ENCODE data around the gene DDX46. TPM values are rescaled to one million over a fixed set of nuclear protein-coding genes. Genes with fewer than 3 reads are reported as not detected.
"Not testable (repeated sequence)": the region's sequence is repeated elsewhere in the genome, so short reads cannot be mapped to it uniquely, and the experiment has no call there.

The DDX46 gene
- total RNA-seq, 1 experiment from 2014 or later = 48.7 TPM

GRCh38 chr5:134742134-134742533, 16.4 kb upstream of the DDX46 start:
- Histone ChIP-seq H3K9me3 (replicated peaks) (no peaks in the 10 kb centered on the region), H3K4me1 (replicated peaks) (peaks cover 6% of the 10 kb centered on the region), H3K36me3 (peaks cover 20% of the 10 kb centered on the region), H3K4me3 (no peak overlapping the region), H3K27me3 (replicated peaks) (no peaks in the 10 kb centered on the region), H3K27ac (no peak overlapping the region)
- DNase-seq (ENCODE audit: low read depth in 1 of 2, low spot score in 2 of 2) = no peak

GRCh38 chr5:134749415-134749814, 9.2 kb upstream of the DDX46 start:
- Histone ChIP-seq H3K9me3 (replicated peaks) (no peaks in the 10 kb centered on the region), H3K4me3 (no peak overlapping the region), H3K36me3 (peaks cover 20% of the 10 kb centered on the region), H3K27ac (no peak overlapping the region), H3K27me3 (replicated peaks) (no peaks in the 10 kb centered on the region), H3K4me1 (replicated peaks) (no peaks in the 10 kb centered on the region)
- no peak for DNase-seq (ENCODE audit: low read depth in 1 of 2, low spot score in 2 of 2)

DNA sequence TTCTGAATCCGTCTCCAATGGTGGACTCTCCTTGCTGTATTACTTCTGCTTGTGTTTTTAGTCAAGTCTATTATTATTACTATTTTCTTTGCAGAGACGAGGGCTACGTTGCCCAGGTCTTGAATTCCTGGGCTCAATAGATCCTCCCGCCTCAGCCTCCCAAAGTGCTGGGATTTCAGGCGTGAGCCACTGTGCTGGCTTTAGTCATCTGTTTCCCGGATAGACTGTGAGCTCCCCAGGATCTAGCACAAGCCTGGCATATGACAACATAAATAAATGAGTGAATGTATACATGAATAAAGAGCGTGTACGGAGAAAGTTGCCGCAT, 439 bp upstream of the DDX46 start:
- Histone ChIP-seq H3K27ac (no peak overlapping the region), H3K36me3 (peaks cover 23% of the 10 kb centered on the region)

DNA sequence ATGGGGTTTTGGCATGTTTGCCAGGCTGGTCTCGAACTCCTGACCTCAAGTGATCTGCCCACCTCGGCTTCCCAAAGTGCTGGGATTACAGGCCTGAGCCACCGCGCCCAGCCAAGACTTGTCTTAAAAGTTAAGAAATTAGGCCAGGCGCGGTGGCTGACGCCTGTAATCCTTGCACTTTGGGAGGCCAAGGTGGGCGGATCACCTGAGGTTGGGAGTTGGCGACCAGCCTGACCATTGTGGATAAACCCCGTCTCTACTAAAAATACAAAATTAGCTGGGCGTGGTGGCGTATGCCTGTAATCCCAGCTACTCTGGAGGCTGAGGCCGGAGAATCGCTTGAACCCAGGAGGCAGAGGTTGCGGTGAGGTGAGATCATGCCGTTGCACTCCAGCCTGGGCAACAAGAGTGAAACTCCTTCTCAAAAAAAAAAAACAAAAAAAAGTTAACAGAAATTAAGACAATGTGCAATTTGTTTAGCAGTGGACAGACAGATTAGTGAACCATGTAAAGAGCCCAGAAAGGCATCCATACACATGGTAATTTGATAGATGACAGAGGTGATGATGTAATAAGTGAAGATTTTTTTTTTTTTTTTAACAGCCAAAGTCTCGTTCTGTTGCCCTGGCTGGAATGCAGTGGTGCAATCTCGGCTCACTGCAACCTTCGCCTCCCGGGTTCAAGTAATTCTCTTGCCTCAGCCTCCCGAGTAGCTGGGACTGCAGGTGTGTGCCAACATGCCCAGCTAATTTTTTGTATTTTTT, 9.1 kb downstream of the DDX46 start:
- not testable (repeated sequence) for DNase-seq (ENCODE audit: low read depth in 1 of 2, low spot score in 2 of 2); H3K4me1 ChIP-seq (replicated peaks); H3K4me3 ChIP-seq; H3K27ac ChIP-seq; H3K9me3 ChIP-seq (replicated peaks); H3K27me3 ChIP-seq (replicated peaks)
- H3K36me3 ChIP-seq = peaks cover 91% of the 10 kb centered on the region

More for the DNA sequence above, 439 bp upstream of the DDX46 start:
- Histone ChIP-seq H3K4me1 (replicated peaks) (peaks cover 15% of the 10 kb centered on the region), H3K9me3 (replicated peaks) (no peaks in the 10 kb centered on the region), H3K27me3 (replicated peaks) (no peaks in the 10 kb centered on the region), H3K4me3 (peak overlapping the region; percentile 82)
- no peak for DNase-seq (ENCODE audit: low read depth in 1 of 2, low spot score in 2 of 2)

DNA sequence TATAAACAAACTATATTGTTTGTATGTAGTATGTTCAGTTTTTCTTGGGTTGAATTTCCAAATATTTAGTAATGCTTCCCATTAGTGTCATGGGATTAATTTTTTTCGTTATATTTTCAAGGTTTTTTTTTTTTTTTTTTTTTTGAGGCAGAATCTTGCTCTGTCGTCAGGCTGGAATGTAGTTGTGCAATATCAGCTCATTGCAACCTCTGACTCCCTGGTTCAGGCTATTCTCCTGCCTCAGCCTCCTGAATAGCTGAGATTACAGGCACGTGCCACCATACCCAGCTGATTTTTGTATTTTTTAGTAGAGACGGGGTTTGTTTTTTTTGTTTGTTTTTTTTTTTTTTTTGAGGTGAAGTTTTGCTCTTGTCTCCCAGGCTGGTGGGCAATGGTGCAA, 10.6 kb downstream of the DDX46 start:
- Histone ChIP-seq H3K27ac (no peak overlapping the region), H3K4me1 (replicated peaks) (no peaks in the 10 kb centered on the region), H3K27me3 (replicated peaks) (no peaks in the 10 kb centered on the region), H3K9me3 (replicated peaks) (no peaks in the 10 kb centered on the region), H3K4me3 (no peak overlapping the region), H3K36me3 (peaks cover 97% of the 10 kb centered on the region)
- DNase-seq (ENCODE audit: low read depth in 1 of 2, low spot score in 2 of 2) = no peak

DNA sequence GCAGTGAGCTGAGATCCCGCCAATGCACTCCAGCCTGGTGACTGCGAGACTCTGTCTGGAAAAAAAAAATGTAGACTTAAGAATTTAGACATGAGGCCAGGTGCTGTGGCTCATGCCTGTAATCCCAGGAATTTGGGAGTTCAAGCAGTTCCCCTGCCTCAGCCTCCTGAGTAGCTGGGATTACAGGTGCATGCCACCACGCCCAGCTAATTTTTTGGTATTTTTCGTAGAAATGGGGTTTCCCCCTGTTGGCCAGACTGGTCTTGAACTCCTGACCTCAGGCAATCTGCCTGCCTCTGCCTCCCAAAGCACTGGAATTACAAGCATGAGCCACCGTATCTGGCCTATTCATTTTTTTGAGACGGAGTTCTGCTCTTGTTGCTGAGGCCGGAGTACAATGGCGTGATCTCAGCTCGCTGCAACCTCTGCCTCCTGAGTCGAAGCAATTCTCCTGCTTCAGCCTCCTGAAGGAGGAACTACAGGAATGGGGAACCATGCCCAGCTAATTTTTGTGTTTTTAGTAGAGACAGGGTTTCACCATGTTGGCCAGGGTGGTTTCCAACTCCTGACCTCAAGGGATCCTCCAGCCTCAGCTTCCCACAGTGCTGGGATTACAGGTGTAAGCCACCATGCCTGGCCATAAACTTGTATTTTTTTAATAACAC, 14.0 kb downstream of the DDX46 start:
- no peak overlapping the region for H3K4me3 ChIP-seq
- H3K27me3 ChIP-seq (replicated peaks) = no peaks in the 10 kb centered on the region
- no peak overlapping the region for H3K27ac ChIP-seq
- H3K4me1 ChIP-seq (replicated peaks) = no peaks in the 10 kb centered on the region
- peaks cover 96% of the 10 kb centered on the region for H3K36me3 ChIP-seq
- H3K9me3 ChIP-seq (replicated peaks) = no peaks in the 10 kb centered on the region
- DNase-seq (ENCODE audit: low read depth in 1 of 2, low spot score in 2 of 2) = no peak

DNA sequence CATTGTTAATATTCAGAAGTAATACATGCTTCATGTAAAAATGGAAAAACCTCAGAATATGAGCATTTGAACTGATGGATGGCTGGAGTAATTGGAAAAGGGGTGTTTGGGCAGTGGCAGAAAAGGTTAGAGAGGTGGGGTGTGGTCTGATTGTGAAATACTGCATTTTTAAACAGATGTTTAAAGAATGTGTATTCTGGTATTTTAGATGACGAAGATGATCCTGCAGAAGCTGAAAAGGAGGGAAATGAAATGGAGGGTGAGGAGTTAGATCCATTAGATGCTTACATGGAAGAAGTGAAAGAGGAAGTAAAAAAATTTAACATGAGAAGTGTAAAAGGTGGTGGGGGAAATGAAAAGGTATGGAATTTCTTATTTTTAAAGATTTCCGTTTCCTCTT, 18.8 kb downstream of the DDX46 start:
- Histone ChIP-seq H3K4me1 (replicated peaks) (no peaks in the 10 kb centered on the region), H3K27me3 (replicated peaks) (no peaks in the 10 kb centered on the region), H3K9me3 (replicated peaks) (no peaks in the 10 kb centered on the region), H3K4me3 (no peak overlapping the region), H3K36me3 (peaks cover 91% of the 10 kb centered on the region), H3K27ac (no peak overlapping the region)
- DNase-seq (ENCODE audit: low read depth in 1 of 2, low spot score in 2 of 2) = no peak

GRCh38 chr5:134784241-134784920, 25.8 kb downstream of the DDX46 start:
- Histone ChIP-seq H3K4me3 (no peak overlapping the region), H3K27ac (peak overlapping the region; percentile 49), H3K9me3 (replicated peaks) (no peaks in the 10 kb centered on the region), H3K4me1 (replicated peaks) (peaks cover 24% of the 10 kb centered on the region), H3K36me3 (peaks cover 75% of the 10 kb centered on the region), H3K27me3 (replicated peaks) (no peaks in the 10 kb centered on the region)
- DNase-seq (ENCODE audit: low read depth in 1 of 2, low spot score in 2 of 2) = no peak

DNA sequence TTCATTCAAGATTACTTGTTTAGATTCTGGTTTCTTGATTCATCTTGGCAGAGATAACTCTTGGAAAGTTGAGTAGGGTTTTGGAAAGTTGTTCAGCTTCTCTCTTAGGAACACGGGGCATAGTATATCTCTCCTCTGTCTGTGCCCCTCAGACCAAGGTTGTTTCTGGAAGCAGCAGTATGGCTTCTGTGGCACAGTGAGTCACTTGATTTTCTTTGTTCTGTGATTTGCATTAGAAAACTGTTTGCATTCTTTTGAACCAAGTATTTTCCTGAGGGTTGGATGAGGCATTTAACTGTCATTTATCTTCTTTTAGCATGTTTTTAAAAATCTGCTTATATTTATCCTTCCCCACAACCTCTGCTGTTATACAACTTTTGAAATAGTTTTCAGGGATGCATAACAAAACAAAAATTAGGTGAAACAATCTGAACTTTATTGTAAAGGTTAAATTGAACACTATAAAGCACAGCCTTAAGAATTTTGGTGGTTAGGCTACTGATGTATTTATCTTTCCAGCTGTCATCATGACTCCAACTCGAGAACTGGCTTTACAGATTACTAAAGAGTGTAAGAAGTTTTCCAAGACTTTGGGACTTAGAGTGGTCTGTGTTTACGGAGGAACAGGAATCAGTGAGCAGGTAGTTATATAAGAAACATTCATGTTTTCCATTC, 26.5 kb downstream of the DDX46 start:
- no peaks in the 10 kb centered on the region for H3K27me3 ChIP-seq (replicated peaks)
- peaks cover 24% of the 10 kb centered on the region for H3K4me1 ChIP-seq (replicated peaks)
- H3K4me3 ChIP-seq = no peak overlapping the region
- no peaks in the 10 kb centered on the region for H3K9me3 ChIP-seq (replicated peaks)
- peak overlapping the region; percentile 49 for H3K27ac ChIP-seq
- H3K36me3 ChIP-seq = peaks cover 76% of the 10 kb centered on the region
- DNase-seq (ENCODE audit: low read depth in 1 of 2, low spot score in 2 of 2) = peak; percentile 81 to 94

DNA sequence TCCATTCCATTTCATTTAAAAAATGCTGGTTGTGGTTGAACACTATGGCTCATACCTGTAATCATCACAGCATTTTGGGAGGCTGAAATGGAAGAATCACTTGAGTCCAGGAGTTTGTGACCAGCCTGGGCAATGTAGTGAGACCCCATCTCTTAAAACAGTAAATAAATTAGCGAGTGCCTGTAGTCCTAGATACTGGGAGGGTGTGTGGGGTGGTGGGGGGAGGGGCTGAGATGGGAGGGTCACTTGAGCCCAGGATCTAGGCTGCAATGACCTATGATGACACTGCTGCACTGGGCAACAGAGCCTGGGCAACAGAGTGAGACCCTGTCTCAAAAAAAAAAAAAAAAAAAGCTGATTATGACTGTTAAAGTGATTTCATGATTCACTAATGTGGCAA, 29.1 kb downstream of the DDX46 start:
- Histone ChIP-seq H3K4me3 (no peak overlapping the region), H3K27me3 (replicated peaks) (no peaks in the 10 kb centered on the region), H3K4me1 (replicated peaks) (peaks cover 24% of the 10 kb centered on the region), H3K27ac (no peak overlapping the region), H3K9me3 (replicated peaks) (no peaks in the 10 kb centered on the region), H3K36me3 (peaks cover 81% of the 10 kb centered on the region)
- no peak for DNase-seq (ENCODE audit: low read depth in 1 of 2, low spot score in 2 of 2)

DNA sequence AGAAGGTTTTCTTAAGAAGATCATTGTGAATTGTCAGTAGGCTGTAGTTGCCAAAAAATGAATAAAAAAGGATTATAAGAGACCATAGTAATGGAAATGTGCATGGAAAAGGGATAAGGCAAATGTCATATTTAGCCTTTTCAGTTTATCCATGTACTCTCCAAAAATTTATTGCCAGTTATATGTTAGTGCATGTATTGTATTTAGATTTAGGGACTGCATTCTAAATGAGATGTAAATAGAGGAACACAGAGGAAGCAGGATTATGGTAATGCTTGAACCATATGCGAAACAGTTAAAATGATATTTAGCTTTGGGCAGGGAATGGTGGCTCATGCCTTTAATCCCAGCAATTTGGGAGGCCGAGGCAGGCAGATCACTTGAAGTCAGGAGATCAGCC, 33.0 kb downstream of the DDX46 start:
- no peak for DNase-seq (ENCODE audit: low read depth in 1 of 2, low spot score in 2 of 2)
- Histone ChIP-seq H3K27ac (no peak overlapping the region), H3K9me3 (replicated peaks) (no peaks in the 10 kb centered on the region), H3K4me3 (no peak overlapping the region), H3K27me3 (replicated peaks) (no peaks in the 10 kb centered on the region), H3K36me3 (peaks cover 96% of the 10 kb centered on the region), H3K4me1 (replicated peaks) (peaks cover 8% of the 10 kb centered on the region)

GRCh38 chr5:134792286-134792685, 33.7 kb downstream of the DDX46 start:
- H3K36me3 ChIP-seq = peaks cover 94% of the 10 kb centered on the region

DNA sequence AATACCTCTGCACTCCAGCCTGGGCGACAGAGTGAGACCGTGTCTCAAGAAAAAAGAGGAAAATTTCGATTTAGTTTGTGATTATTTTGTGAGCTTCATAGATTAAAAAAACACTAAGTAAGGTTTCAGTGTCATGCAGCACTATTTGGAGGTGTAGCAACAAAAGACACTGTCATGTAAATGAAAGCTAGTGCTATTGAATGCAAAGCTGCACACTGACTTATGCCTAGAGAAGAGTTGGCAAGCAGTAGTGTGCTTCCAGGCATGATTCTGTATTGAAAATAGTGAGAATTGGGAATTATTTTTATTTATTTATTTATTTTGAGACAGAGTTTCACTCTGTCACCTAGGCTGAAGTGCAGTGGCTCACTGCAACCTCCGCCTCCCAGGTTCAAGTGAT, 34.5 kb downstream of the DDX46 start:
- Histone ChIP-seq H3K36me3 (peaks cover 97% of the 10 kb centered on the region), H3K27ac (no peak overlapping the region), H3K27me3 (replicated peaks) (no peaks in the 10 kb centered on the region), H3K4me1 (replicated peaks) (peaks cover 8% of the 10 kb centered on the region), H3K9me3 (replicated peaks) (no peaks in the 10 kb centered on the region), H3K4me3 (no peak overlapping the region)
- no peak for DNase-seq (ENCODE audit: low read depth in 1 of 2, low spot score in 2 of 2)

More at GRCh38 chr5:134792286-134792685, 33.7 kb downstream of the DDX46 start:
- Histone ChIP-seq H3K4me3 (no peak overlapping the region), H3K4me1 (replicated peaks) (peaks cover 8% of the 10 kb centered on the region), H3K27ac (no peak overlapping the region), H3K9me3 (replicated peaks) (no peaks in the 10 kb centered on the region), H3K27me3 (replicated peaks) (no peaks in the 10 kb centered on the region)
- no peak for DNase-seq (ENCODE audit: low read depth in 1 of 2, low spot score in 2 of 2)

DNA sequence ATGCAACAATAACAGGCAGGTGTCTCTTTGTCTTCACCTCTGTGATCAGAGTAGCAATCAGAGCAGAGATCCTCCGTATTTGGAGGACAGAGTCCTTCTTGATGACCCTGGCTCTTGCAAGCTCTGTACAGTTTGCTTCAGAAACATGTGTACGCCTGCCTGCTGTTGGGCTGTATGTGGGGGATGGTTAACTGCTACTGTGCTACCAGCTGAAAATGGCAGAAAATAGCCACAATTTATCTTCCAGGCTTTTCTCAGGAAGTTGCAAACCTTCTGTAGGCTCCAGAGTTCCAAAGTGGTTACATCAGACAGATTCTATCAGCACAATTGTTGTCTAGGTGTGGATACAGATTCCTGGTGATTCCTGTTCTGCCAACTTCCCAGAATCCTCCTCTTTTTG, 35.5 kb downstream of the DDX46 start:
- peaks cover 8% of the 10 kb centered on the region for H3K4me1 ChIP-seq (replicated peaks)
- H3K27ac ChIP-seq = no peak overlapping the region
- peak in 1 of 2 experiments; percentile 36 for DNase-seq (ENCODE audit: low read depth in 1 of 2, low spot score in 2 of 2)
- no peaks in the 10 kb centered on the region for H3K9me3 ChIP-seq (replicated peaks)
- no peak overlapping the region for H3K4me3 ChIP-seq
- H3K27me3 ChIP-seq (replicated peaks) = no peaks in the 10 kb centered on the region
- H3K36me3 ChIP-seq = peaks cover 97% of the 10 kb centered on the region
